MM.1S (cell line): ENCODE results near the gene KLHL14.

Source experiments
- CTCF ChIP-seq: fragments of 300-600 bp; sonication (generic); IDR thresholded peaks from 2 replicates; pipeline ENCODE4 v1.5.1; 2016; ENCODE audit warnings: antibody characterized with exemption, low read length, mixed read lengths
- EZH2 ChIP-seq: fragments of 300-600 bp; sonication (generic); optimal IDR thresholded peaks from 2 replicates; pipeline ENCODE3; 2017; ENCODE audit warnings: low read depth, mild to moderate bottlenecking, antibody characterized with exemption, low read length, mixed read lengths
- EZH2phosphoT487 ChIP-seq: fragments of 300-600 bp; sonication (generic); IDR thresholded peaks from 2 replicates; pipeline ENCODE4 v1.6.1; 2018; ENCODE audit warnings: antibody characterized with exemption, low read length

GRCh38 chr18:32714571-32715148, 58.2 kb downstream of the KLHL14 start:
- TF ChIP-seq EZH2phosphoT487 (no peak), CTCF (peak; percentile 79), EZH2 (no peak)
